Duodenal mucosa (tissue), 2 donors: ENCODE data around the gene CENPP.

Source experiments
- H3K27ac ChIP-seq: one replicate; pipeline ENCODE4 v1.7.0; 2013; ENCODE audit warnings: low read depth, low read length
- H3K27me3 ChIP-seq, 2 donors: one replicate each; pipeline ENCODE4 v1.7.0; 2013; ENCODE audit warnings: low read length in 2 of 2, control low read depth in 1 of 2; ENCODE audit not compliant: insufficient read depth in 2 of 2, control insufficient read depth in 1 of 2
- H3K36me3 ChIP-seq, 2 donors: one replicate each; pipeline ENCODE4 v1.7.0; 2013; ENCODE audit warnings: low read length in 2 of 2, control low read depth in 1 of 2; ENCODE audit not compliant: insufficient read depth in 2 of 2, control insufficient read depth in 1 of 2
- H3K4me1 ChIP-seq, 2 donors: one replicate each; pipeline ENCODE4 v1.7.0; 2013; ENCODE audit warnings: low read length in 2 of 2, control low read depth in 1 of 2; ENCODE audit not compliant: insufficient read depth in 2 of 2, control insufficient read depth in 1 of 2
- H3K4me3 ChIP-seq, 2 donors: one replicate each; pipeline ENCODE4 v1.7.0; 2013; ENCODE audit warnings: low read length in 2 of 2, low read depth in 1 of 2
- H3K9ac ChIP-seq, 2 donors: one replicate each; pipeline ENCODE4 v1.7.0; 2013; ENCODE audit warnings: low read length in 2 of 2, low read depth in 1 of 2
- H3K9me3 ChIP-seq, 2 donors: one replicate each; pipeline ENCODE4 v1.7.0; 2013; ENCODE audit warnings: low read length in 2 of 2, control low read depth in 1 of 2; ENCODE audit not compliant: control insufficient read depth in 1 of 2

CENPP gene

GRCh38 chr9:92627651-92628050 is 301.9 kb downstream of the CENPP start:
- Histone ChIP-seq H3K4me1 (no peaks in the 10 kb centered on the region), H3K4me3 (no peak overlapping the region), H3K27me3 (no peaks in the 10 kb centered on the region), H3K27ac (no peak overlapping the region), H3K9ac (no peak overlapping the region), H3K36me3 (peaks cover 26 to 32% of the 10 kb centered on the region in 2 donors), H3K9me3 (no peaks in the 10 kb centered on the region)

DNA sequence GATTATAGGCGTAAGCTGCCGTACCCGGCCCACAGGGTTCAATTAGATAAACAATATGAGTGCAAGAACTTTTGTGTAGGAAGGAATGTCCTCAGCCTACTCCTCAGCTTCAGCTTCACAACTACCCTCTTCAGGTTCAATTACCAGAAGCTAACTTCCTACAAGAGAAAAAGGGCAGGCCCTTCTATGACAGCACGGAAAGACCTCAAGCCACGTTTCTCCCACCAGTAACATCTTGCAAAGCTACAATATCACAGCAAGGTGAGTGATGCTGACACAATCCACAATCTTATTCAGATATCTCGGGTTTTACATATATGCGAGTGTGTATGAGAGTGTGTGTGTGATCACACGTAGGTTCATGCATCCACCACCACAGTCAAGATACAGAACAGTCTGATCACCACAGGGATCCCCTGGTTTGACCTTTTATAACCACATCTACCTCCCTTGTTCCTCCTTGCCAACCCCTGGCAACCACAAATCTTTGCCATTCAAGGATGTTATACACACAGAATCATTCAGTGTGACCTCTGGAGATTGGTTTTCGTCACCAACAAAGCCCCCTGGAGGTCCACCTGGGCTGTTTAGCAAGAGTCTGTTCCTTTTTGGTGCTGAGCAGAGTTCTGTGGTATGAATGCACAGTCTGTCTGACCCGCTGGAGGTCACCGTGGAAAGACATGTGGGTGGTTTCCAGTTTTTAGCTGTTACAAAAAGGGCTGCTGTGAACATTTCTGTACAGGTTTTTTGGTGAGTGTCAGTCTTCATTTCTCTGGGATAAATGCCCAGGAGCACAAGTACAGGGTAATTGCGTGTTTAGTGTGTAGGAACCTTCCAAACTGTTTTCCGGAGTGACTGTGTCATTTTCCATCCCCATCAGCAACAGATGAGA is 305.9 kb downstream of the CENPP start:
- no peaks in the 10 kb centered on the region for H3K27me3 ChIP-seq
- H3K36me3 ChIP-seq, result peaks cover 14 to 54% of the 10 kb centered on the region in 2 donors
- H3K4me3 ChIP-seq, result no peak overlapping the region
- no peak overlapping the region for H3K9ac ChIP-seq
- peaks cover 0 to 3% of the 10 kb centered on the region in 2 donors for H3K4me1 ChIP-seq
- H3K9me3 ChIP-seq, result no peaks in the 10 kb centered on the region
- no peak overlapping the region for H3K27ac ChIP-seq

GRCh38 chr9:92632641-92633040 is 306.9 kb downstream of the CENPP start:
- Histone ChIP-seq H3K36me3 (peaks cover 20 to 64% of the 10 kb centered on the region in 2 donors), H3K27me3 (no peaks in the 10 kb centered on the region), H3K9ac (no peak overlapping the region), H3K4me1 (peaks cover 0 to 3% of the 10 kb centered on the region in 2 donors), H3K27ac (no peak overlapping the region), H3K9me3 (no peaks in the 10 kb centered on the region), H3K4me3 (no peak overlapping the region)

DNA sequence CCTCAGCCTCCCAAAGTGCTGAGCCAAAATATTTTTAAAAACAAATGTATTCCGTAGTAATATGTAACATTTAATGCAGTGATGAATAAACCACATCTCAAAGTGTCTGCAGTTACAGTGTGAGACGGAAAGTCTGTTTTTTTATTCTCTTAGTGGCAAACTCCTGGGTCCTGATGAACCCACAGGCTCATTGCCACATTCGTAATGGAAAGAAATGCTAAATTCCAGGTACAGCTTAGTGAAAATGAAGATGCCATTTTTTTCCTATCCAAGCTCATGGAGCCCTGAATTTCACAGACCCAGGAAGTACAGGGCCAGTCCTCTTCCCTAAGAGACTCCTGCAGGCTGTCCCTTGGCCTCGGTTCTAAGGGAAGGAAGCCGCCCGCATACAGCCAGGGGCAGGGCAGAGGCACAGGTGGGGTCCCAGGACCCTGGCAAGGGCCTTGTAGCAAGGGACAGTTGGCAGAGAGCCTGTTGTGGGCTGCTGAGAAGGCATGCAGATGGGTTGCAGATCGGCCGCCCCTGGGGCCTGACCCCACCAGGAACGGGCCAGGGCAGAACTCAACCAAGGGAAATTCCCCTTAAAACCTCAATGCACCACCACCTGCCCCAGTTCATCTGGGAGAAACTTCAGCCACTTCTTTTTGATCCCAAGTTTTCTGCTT is 308.0 kb downstream of the CENPP start:
- no peaks in the 10 kb centered on the region for H3K9me3 ChIP-seq
- peaks cover 0 to 3% of the 10 kb centered on the region in 2 donors for H3K4me1 ChIP-seq
- H3K36me3 ChIP-seq, result peaks cover 27 to 75% of the 10 kb centered on the region in 2 donors
- no peak overlapping the region for H3K9ac ChIP-seq
- H3K27me3 ChIP-seq, result no peaks in the 10 kb centered on the region
- H3K27ac ChIP-seq, result no peak overlapping the region
- H3K4me3 ChIP-seq, result no peak overlapping the region

DNA sequence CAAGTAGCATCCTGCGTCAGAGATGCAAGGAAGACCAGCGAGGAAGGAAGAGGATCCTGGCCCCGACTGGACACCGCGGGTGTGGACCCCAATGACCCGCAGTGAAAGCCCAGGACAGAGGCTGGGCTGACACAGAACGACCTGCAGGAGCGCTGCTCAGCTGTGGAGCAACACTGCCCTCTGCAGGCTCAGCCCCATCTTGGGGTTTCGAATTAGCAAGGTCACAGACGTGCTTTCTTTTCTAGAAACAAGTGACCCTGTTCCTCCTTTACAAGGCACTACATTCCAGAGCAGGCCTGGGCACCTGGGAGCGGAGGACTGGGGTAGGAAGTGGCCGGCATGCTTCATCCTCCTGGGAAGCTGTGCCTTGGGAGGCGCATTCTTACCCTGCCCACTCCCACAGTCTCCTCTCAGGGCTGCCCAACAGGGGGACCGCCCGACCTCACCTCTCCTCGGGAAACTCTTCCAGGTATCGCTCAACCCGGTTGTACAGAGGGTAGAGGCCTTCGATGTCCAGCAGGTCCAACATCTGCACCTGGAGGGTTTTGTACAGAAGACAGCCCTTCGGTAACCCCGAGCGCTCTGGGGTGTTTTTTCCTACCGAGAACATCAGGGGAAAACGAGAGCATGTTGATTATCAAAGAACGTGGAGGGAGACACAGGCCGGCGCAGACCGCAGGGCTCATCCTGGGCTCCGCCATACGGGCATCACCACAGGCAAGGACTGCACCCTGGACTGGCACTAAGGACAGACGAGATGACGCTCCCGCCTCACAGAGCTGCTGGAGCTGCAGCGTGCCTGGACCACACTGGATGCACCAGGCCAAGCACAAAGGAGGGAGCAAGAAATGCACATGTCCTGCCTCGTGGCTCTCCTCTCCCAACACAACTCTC is 309.2 kb downstream of the CENPP start:
- Histone ChIP-seq H3K36me3 (peaks cover 27 to 84% of the 10 kb centered on the region in 2 donors), H3K4me1 (peaks cover 0 to 3% of the 10 kb centered on the region in 2 donors), H3K27me3 (no peaks in the 10 kb centered on the region), H3K27ac (no peak overlapping the region), H3K9me3 (no peaks in the 10 kb centered on the region), H3K4me3 (no peak overlapping the region), H3K9ac (no peak overlapping the region)

DNA sequence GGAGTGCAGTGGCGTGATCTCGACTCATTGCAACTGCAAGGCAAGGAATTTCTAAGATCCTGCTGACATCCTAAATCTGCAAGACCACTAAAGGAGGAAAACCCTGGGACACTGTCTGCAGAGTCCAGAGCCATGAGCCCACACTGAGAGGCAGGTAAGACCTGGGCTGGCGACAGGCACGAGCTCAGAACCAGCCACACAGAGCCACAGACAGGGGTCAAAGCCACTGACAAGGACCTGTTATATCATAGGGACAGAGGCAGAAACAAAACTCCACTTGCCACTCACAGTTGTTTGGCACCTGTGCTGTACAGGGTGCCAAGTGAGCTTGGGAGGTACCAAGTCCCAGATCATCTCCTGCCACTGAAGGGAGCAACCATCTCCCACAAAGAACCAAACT is 310.0 kb downstream of the CENPP start:
- no peak overlapping the region for H3K9ac ChIP-seq
- H3K27ac ChIP-seq, result no peak overlapping the region
- H3K36me3 ChIP-seq, result peaks cover 27 to 92% of the 10 kb centered on the region in 2 donors
- no peak overlapping the region for H3K4me3 ChIP-seq
- no peaks in the 10 kb centered on the region for H3K9me3 ChIP-seq
- peaks cover 0 to 3% of the 10 kb centered on the region in 2 donors for H3K4me1 ChIP-seq
- no peaks in the 10 kb centered on the region for H3K27me3 ChIP-seq

DNA sequence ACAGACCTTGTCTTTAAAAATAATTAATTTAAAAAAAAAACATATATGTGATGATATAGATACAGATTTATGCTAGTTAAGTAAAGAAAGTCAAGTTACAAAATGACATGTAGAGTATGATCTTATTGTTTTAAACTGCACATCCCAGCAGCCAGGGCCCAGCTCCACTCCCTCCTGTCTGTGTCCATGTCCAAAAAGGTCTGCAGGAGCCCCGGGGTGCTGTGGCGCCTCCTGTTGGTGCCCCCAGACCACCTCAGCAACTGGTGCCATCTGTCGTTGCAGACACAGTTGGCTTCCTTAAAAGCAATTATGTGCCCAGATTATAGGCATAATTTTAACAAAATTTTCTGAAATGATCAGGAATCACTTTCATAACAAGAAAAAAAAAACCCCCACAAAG is 310.9 kb downstream of the CENPP start:
- no peak overlapping the region for H3K4me3 ChIP-seq
- H3K27me3 ChIP-seq, result no peaks in the 10 kb centered on the region
- peaks cover 0 to 3% of the 10 kb centered on the region in 2 donors for H3K4me1 ChIP-seq
- H3K27ac ChIP-seq, result no peak overlapping the region
- no peak overlapping the region for H3K9ac ChIP-seq
- H3K9me3 ChIP-seq, result no peaks in the 10 kb centered on the region
- peaks cover 23 to 97% of the 10 kb centered on the region in 2 donors for H3K36me3 ChIP-seq

- H3K9me3 ChIP-seq, result no peaks in the 10 kb centered on the region
- H3K27ac ChIP-seq, result no peak overlapping the region
- H3K36me3 ChIP-seq, result peaks cover 19 to 97% of the 10 kb centered on the region in 2 donors
- H3K4me3 ChIP-seq, result no peak overlapping the region
- H3K4me1 ChIP-seq, result peaks cover 0 to 3% of the 10 kb centered on the region in 2 donors
- no peak overlapping the region for H3K9ac ChIP-seq
- H3K27me3 ChIP-seq, result no peaks in the 10 kb centered on the region
Measured at GRCh38 chr9:92637326-92637725, 311.6 kb downstream of the CENPP start.

GRCh38 chr9:92637886-92638620 is 312.3 kb downstream of the CENPP start:
- H3K9me3 ChIP-seq, result no peaks in the 10 kb centered on the region
- H3K27ac ChIP-seq, result no peak overlapping the region
- no peak overlapping the region for H3K9ac ChIP-seq
- peaks cover 25 to 97% of the 10 kb centered on the region in 2 donors for H3K36me3 ChIP-seq
- H3K4me1 ChIP-seq, result peaks cover 0 to 3% of the 10 kb centered on the region in 2 donors
- H3K27me3 ChIP-seq, result no peaks in the 10 kb centered on the region
- H3K4me3 ChIP-seq, result no peak overlapping the region
